GM12892 (cell line): Measurements from ENCODE around the gene PKP2.

Source experiments
- DNase-seq: peaks from one replicate; pipeline ENCODE4 v3.0.0; 2011; ENCODE audit not compliant: insufficient read length
- FAIRE-seq: peaks from 2 replicates; lab custom pipeline; 2011; peaks lifted over from hg19 to GRCh38; lab: Jason Lieb, UNC
- POLR2A ChIP-seq: IDR thresholded peaks from 2 replicates; pipeline ENCODE4 v1.6.1; 2011; ENCODE audit warnings: low read depth, low read length, control low read depth
- POLR2AphosphoS5 ChIP-seq: IDR thresholded peaks from 2 replicates; pipeline ENCODE4 v1.6.1; 2011; ENCODE audit warnings: low read depth, low read length, control low read depth
- TAF1 ChIP-seq: IDR thresholded peaks from 2 replicates; pipeline ENCODE4 v1.6.1; 2011; ENCODE audit warnings: low read depth, mild to moderate bottlenecking, control low read depth, low read length, borderline replicate concordance

The PKP2 gene

DNA sequence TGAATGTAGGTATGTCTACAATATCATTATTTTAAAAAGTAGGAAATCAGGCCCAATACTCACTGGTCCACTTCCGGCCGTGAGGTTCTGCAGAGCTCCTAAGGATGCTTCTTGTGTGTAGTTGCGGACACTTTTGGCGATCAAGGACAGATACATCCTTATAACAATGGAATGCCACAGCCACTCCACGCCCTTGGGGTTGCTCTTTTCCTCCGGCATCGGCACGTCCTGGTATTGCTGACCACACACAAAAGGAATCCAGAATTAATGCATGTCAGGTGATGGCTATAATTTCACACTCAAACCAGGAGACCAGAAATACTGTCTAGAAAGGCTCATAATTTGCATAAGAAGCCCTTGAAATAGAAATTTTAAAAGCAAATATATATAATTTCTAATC, 75.3 kb downstream of the PKP2 start:
- FAIRE-seq (no peak), DNase-seq (no peak)
- TF ChIP-seq TAF1 (no peak), POLR2AphosphoS5 (no peak), POLR2A (no peak)

DNA sequence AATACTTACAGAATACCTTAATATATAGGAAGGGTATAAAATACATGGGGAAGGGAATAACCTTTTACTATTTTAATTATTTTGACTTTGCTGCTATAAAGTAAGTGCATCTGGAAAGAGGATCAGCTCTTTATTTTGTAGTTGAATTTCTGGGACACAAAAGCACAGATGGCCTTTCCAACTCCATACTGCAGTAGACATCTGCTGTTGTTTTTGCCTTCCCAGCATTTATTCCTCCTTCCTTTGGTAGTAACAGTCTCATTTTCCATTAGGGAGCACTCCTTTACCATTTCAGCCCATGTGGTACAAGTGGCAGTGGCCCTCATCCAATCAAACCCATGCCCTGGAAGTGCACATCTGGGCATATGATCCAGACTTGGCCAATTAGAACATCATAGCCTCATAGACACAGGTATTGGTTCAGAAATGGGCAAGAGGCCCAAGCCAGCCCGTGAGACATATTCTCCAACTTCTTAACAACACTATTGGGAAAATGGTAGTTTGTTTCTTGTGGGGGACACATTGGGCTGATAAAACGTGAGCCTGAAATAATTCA, 76.1 kb downstream of the PKP2 start:
- DNase-seq = no peak
- TF ChIP-seq TAF1 = no peak
- TF ChIP-seq POLR2A = no peak
- no peak for TF ChIP-seq POLR2AphosphoS5
- no peak for FAIRE-seq

DNA sequence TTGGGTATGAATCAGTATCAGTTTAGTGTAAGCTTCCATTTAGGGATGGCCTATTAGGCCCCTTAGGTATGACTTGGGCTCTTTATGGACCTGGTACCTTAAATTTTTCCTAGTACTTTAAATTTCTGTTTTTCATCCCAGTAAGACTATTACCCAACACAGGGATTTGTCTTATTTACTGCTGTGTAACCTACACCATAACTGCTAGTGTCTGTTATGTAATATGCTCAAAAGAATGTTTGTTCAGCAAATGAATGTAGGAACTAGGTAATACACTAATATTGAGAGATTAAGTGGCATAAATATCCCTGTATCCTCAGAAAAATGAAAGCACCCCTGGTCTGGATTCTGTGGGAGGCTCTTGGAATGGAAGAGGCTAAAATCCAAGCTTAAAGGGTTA, 77.2 kb downstream of the PKP2 start:
- TF ChIP-seq POLR2AphosphoS5 (no peak), TAF1 (no peak), POLR2A (no peak)
- FAIRE-seq (no peak), DNase-seq (no peak)

DNA sequence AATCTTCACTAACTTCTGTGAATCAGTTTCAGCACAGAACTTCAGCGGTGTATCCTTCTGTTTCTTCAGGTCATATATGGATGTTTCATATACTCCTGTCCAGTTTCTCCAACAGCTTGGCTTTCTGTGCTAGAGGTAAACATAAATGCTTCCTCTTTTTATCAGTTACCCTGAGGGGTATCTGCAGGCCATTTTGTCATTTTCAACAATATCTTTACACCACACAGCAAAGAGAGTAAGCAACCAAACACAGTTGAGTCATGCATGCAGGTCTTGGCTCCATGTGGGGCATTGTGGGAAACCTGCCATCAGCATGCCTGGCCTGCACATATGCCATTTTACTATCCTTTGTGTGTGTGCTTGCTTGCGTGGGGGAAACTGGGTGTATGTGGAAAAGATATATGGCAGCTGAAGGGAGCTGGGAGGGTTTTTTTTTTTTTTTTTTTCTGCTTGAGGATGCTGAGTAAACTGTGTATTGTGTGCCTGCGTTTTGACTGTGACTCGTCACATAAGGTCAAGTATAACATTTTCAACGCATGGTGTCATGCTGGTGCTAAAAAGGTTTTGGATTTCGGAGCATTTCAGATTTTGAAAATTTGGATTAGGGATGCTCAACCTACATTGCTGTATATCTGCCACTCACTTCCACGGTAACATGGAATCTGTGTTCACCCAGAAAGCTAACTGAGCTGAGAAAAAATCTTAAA, 84.7 kb downstream of the PKP2 start:
- FAIRE-seq = no peak
- DNase-seq = no peak

DNA sequence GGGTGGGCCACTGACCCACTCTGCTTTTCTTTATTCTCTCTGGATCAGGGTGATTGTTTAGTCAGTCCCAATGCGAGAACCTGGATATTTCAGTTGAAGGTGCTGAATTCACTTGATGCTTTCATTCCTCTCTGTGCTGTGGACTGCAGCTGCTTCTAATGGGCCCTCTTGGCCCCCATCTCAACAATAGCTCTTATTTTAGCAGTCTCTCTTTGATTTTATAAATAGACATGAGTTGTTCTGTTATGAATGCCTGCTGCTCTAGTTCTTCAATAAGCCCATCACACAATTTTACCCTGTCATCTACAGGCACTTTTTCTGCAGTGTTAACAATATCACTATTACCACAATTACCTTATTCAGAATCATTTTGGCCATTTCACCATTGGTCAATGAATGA, 86.7 kb downstream of the PKP2 start:
- TF ChIP-seq POLR2A = no peak
- no peak for TF ChIP-seq POLR2AphosphoS5
- no peak for TF ChIP-seq TAF1
- FAIRE-seq = no peak

More for the DNA sequence above, 84.7 kb downstream of the PKP2 start:
- TF ChIP-seq POLR2A (no peak), TAF1 (no peak), POLR2AphosphoS5 (no peak)

DNA sequence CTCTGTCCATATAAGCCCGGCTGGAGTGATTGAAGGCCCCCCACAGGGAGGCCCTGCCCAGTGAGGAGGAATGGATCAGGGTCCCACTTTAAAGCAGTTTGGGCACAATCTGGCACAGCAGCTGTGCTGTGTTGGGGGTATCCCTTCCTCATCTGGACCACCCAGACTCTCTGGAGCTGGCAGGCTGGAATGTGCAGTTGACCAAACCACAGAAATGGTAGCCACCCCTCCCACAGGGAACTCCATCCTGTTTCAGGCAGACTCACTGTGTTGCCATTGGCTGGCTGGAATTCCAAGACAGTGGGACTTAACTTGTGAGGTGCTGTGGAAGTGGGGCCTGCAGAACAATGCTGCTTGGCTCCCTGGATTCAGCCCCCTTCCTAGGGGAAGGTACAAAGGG, 87.4 kb downstream of the PKP2 start:
- DNase-seq (no peak), FAIRE-seq (no peak)
- no peak for TF ChIP-seq POLR2AphosphoS5
- no peak for TF ChIP-seq POLR2A
- TF ChIP-seq TAF1 = no peak

More for the DNA sequence above, 86.7 kb downstream of the PKP2 start:
- DNase-seq = no peak

DNA sequence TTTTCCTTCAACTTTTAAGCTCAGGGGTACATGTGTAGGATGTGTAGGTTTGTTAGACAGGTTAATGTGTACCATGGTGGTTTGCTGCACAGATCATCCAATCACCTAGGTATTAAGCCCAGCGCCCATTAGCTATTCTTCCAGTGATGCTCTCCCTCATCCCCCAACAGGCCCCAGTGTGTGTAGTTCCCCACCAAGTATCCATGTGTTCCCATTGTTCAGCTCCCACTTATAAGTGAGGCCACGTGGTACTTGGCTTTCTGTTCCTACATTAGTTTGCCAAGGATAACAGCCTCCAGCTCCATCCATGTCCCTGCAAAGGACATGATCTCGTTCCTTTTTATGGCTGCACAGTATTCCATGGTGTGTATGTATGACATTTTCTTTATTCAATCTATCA, 92.3 kb downstream of the PKP2 start:
- TF ChIP-seq POLR2A (no peak), TAF1 (no peak), POLR2AphosphoS5 (no peak)
- no peak for DNase-seq
- no peak for FAIRE-seq

DNA sequence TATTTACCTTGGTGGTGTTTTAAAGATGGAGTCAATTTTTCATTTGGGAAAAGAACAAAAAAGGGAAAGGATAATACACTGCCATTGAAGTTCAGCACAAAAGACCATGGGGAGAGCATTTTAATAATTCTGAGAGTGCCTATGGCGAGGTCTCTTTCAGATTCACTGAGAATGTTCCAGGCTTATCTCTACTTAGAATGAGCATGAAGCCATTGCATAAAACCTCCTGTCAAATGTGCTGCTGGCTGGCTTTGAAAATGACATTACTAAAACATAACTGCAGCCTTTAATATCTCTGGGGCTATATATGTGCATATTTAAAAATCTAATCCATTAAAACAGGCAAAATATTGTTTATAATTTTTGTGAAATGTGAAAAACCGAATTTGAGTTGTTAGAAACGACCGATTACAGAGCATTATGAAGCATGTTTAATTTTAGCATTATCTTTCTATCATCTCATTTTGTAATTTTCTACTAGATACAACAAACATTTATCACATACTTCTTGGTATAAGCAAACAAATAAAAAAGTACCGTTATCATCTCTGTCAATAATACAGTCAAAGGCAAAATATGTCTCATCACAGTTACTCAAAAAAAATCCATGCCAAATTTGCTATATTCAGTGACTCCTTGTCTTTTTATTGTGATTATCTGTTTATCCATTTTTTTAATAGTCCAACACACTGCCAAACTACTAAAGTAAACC, 95.2 kb downstream of the PKP2 start:
- FAIRE-seq = no peak
- TF ChIP-seq TAF1 (no peak), POLR2A (no peak), POLR2AphosphoS5 (no peak)
- DNase-seq = no peak

DNA sequence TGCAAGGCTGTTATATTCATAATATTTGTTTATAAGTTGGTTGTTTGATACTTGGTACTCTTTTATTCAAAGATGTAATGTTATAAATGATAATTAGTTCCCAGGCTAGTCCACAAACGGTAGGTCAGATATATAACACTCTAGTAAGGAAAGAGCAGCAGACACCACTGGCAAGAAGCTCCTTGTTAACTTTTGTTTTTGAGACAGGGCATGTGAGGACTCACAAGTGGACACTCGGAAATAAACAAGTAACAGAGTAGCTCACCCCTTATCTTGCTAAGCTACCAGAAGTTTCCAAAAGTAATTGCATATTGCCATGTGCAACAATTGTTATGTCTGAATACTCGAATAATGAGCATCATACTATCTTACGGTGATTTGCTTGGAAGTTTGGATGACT, 102.3 kb downstream of the PKP2 start:
- DNase-seq = no peak
- TF ChIP-seq POLR2AphosphoS5 = no peak
- TF ChIP-seq TAF1 = no peak
- no peak for TF ChIP-seq POLR2A
- no peak for FAIRE-seq

DNA sequence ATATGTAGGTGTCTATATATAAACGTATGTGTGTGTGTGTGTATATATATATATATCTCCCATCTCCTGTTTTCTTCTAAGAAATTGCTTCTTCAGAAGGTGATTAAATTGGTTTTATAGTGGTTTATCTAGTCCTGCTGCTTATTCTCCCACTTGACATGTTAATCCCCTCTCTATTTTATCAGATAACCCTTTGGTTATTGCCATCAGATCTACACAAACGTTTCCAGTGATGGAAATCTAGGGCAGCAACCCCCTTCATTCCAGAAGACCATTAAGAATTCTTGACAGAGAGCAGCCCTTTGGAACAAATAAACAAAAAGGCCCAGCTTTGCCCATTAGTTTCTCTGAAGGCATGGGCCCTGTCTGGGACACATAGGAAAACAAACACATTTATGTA, 106.7 kb downstream of the PKP2 start:
- TF ChIP-seq POLR2AphosphoS5 (no peak), TAF1 (no peak), POLR2A (no peak)
- no peak for FAIRE-seq
- DNase-seq = no peak

DNA sequence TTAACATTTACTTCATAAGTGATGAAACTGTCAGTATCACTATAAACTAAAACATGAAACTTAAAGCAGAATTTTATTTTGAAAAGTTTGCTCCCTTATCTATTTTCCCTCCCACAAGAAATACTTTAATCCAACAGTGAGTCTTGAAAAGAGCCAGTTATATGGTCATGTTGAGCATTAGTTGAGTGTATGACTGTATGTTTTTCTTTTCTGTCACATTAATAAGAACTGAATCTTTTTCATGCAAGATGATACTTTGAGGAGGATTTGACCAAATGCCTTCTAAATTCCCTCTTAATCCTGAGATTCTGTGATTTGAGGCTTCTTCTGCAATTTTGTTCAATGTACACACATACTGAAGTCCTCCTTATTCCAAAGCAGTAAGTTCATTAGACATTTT, 107.1 kb downstream of the PKP2 start:
- DNase-seq (no peak), FAIRE-seq (no peak)
- TF ChIP-seq POLR2AphosphoS5 (no peak), TAF1 (no peak), POLR2A (no peak)

DNA sequence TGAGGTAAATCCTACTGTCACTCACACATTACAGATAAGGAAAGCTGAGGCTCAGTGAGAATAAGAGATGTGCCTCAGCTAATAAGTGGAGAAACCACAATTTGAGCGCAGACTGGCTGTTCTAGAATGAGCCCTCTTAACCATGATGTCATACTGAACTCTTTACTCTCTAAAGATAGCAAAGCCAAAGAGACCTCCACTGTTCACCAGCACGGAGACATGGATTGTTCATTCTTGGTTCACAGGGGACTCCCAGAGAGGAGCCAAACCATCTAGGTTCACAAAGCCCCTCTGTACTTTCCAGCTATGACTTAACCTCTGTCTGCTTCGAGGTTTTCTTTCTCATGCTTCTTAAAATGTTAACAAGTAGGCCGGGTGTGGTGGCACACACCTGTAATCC, 108.2 kb downstream of the PKP2 start:
- DNase-seq (no peak), FAIRE-seq (no peak)

More for the DNA sequence above, 108.2 kb downstream of the PKP2 start:
- TF ChIP-seq TAF1 = no peak
- TF ChIP-seq POLR2A = no peak
- TF ChIP-seq POLR2AphosphoS5 = no peak
